Stimulated activated effector memory CD8-positive, alpha-beta T cell treated with anti-CD3 and anti-CD28 coated beads, Interleukin-12 subunit alpha, Interleukin-12 subunit beta, amount 100 ng/mL, for 72 hours (primary cell): ENCODE data around the gene TMEM63A.

Source experiments
- ATAC-seq: fragments of 150-1000 bp; cut with Tn5 transposase; 2 replicates; pipeline ENCODE4 v1.10.0; 2021
- DNase-seq, 2 donors: peaks; one replicate each; pipeline ENCODE4 v3.0.0; 2021 to 2022; ENCODE audit warnings: low spot score in 2 of 2
- H3K27ac Mint-ChIP-seq: one replicate; pipeline ENCODE4 v1.8.0; 2022; ENCODE audit warnings: mild to moderate bottlenecking, mixed read lengths
- H3K36me3 Mint-ChIP-seq: one replicate; pipeline ENCODE4 v1.8.0; 2022; ENCODE audit warnings: mild to moderate bottlenecking, mixed read lengths
- H3K4me1 Mint-ChIP-seq: one replicate; pipeline ENCODE4 v1.8.0; 2022; ENCODE audit warnings: mixed read lengths
- H3K4me3 Mint-ChIP-seq: one replicate; pipeline ENCODE4 v1.8.0; 2022; ENCODE audit warnings: mild to moderate bottlenecking, mixed read lengths
- H3K9me3 Mint-ChIP-seq: one replicate; pipeline ENCODE4 v1.8.0; 2022; ENCODE audit warnings: mixed read lengths

Gene TMEM63A

GRCh38 chr1:225835856-225836255 lies 46.3 kb downstream of the TMEM63A start:
- no peak overlapping the region for H3K4me3 Mint-ChIP-seq
- no peak overlapping the region for H3K27ac Mint-ChIP-seq
- no peaks in the 10 kb centered on the region for H3K9me3 Mint-ChIP-seq
- H3K36me3 Mint-ChIP-seq, result no peaks in the 10 kb centered on the region
- ATAC-seq (no peak), DNase-seq (no peak)
- H3K4me1 Mint-ChIP-seq, result no peaks in the 10 kb centered on the region

GRCh38 chr1:225834417-225835329 lies 47.5 kb downstream of the TMEM63A start:
- H3K4me3 Mint-ChIP-seq, result no peak overlapping the region
- DNase-seq, result no peak
- no peaks in the 10 kb centered on the region for H3K4me1 Mint-ChIP-seq
- H3K27ac Mint-ChIP-seq, result no peak overlapping the region
- no peaks in the 10 kb centered on the region for H3K9me3 Mint-ChIP-seq
- no peak for ATAC-seq
- H3K36me3 Mint-ChIP-seq, result no peaks in the 10 kb centered on the region

GRCh38 chr1:225830841-225831240 lies 51.3 kb downstream of the TMEM63A start:
- Mint-ChIP-seq H3K4me3 (no peak overlapping the region), H3K27ac (no peak overlapping the region), H3K36me3 (no peaks in the 10 kb centered on the region), H3K4me1 (no peaks in the 10 kb centered on the region), H3K9me3 (no peaks in the 10 kb centered on the region)
- DNase-seq, result no peak
- no peak for ATAC-seq

- no peak for DNase-seq
- no peaks in the 10 kb centered on the region for H3K9me3 Mint-ChIP-seq
- H3K4me1 Mint-ChIP-seq, result no peaks in the 10 kb centered on the region
- no peak for ATAC-seq
- H3K27ac Mint-ChIP-seq, result no peak overlapping the region
- no peak overlapping the region for H3K4me3 Mint-ChIP-seq
- H3K36me3 Mint-ChIP-seq, result no peaks in the 10 kb centered on the region
These were observed 53.4 kb downstream of the TMEM63A start for GRCh38 chr1:225828706-225829345.

GRCh38 chr1:225827076-225827475 lies 55.1 kb downstream of the TMEM63A start:
- DNase-seq, result no peak
- Mint-ChIP-seq H3K4me1 (no peaks in the 10 kb centered on the region), H3K4me3 (no peak overlapping the region), H3K36me3 (no peaks in the 10 kb centered on the region), H3K9me3 (no peaks in the 10 kb centered on the region), H3K27ac (no peak overlapping the region)
- ATAC-seq, result no peak

- H3K36me3 Mint-ChIP-seq, result no peaks in the 10 kb centered on the region
- H3K4me3 Mint-ChIP-seq, result no peak overlapping the region
- no peaks in the 10 kb centered on the region for H3K4me1 Mint-ChIP-seq
- DNase-seq (no peak), ATAC-seq (no peak)
- no peak overlapping the region for H3K27ac Mint-ChIP-seq
- H3K9me3 Mint-ChIP-seq, result no peaks in the 10 kb centered on the region
These were observed 56.6 kb downstream of the TMEM63A start for GRCh38 chr1:225825607-225826007.

GRCh38 chr1:225825078-225825477 lies 57.1 kb downstream of the TMEM63A start:
- Mint-ChIP-seq H3K4me1 (no peaks in the 10 kb centered on the region), H3K4me3 (no peak overlapping the region), H3K27ac (no peak overlapping the region), H3K36me3 (no peaks in the 10 kb centered on the region), H3K9me3 (no peaks in the 10 kb centered on the region)
- DNase-seq, result no peak
- no peak for ATAC-seq

GRCh38 chr1:225824533-225824941 lies 57.6 kb downstream of the TMEM63A start:
- Mint-ChIP-seq H3K9me3 (no peaks in the 10 kb centered on the region), H3K27ac (no peak overlapping the region), H3K4me1 (no peaks in the 10 kb centered on the region), H3K36me3 (no peaks in the 10 kb centered on the region), H3K4me3 (no peak overlapping the region)
- ATAC-seq (no peak), DNase-seq (no peak)

GRCh38 chr1:225823811-225824261 lies 58.3 kb downstream of the TMEM63A start:
- Mint-ChIP-seq H3K36me3 (no peaks in the 10 kb centered on the region), H3K4me3 (no peak overlapping the region), H3K9me3 (no peaks in the 10 kb centered on the region), H3K27ac (no peak overlapping the region), H3K4me1 (no peaks in the 10 kb centered on the region)
- ATAC-seq, result no peak
- DNase-seq, result no peak

GRCh38 chr1:225822655-225823403 lies 59.4 kb downstream of the TMEM63A start:
- Mint-ChIP-seq H3K9me3 (no peaks in the 10 kb centered on the region), H3K4me3 (no peak overlapping the region), H3K36me3 (no peaks in the 10 kb centered on the region), H3K4me1 (no peaks in the 10 kb centered on the region), H3K27ac (no peak overlapping the region)
- DNase-seq (no peak), ATAC-seq (no peak)

GRCh38 chr1:225820522-225821120 lies 61.6 kb downstream of the TMEM63A start:
- ATAC-seq (no peak), DNase-seq (no peak)
- no peaks in the 10 kb centered on the region for H3K36me3 Mint-ChIP-seq
- no peaks in the 10 kb centered on the region for H3K9me3 Mint-ChIP-seq
- H3K4me3 Mint-ChIP-seq, result no peak overlapping the region
- no peak overlapping the region for H3K27ac Mint-ChIP-seq
- no peaks in the 10 kb centered on the region for H3K4me1 Mint-ChIP-seq

- DNase-seq (no peak), ATAC-seq (no peak)
- no peak overlapping the region for H3K4me3 Mint-ChIP-seq
- H3K4me1 Mint-ChIP-seq, result no peaks in the 10 kb centered on the region
- H3K27ac Mint-ChIP-seq, result no peak overlapping the region
- no peaks in the 10 kb centered on the region for H3K9me3 Mint-ChIP-seq
- no peaks in the 10 kb centered on the region for H3K36me3 Mint-ChIP-seq
These were observed 62.6 kb downstream of the TMEM63A start for GRCh38 chr1:225819346-225820192.

- DNase-seq (no peak), ATAC-seq (no peak)
- H3K27ac Mint-ChIP-seq, result no peak overlapping the region
- no peak overlapping the region for H3K4me3 Mint-ChIP-seq
- no peaks in the 10 kb centered on the region for H3K4me1 Mint-ChIP-seq
- no peaks in the 10 kb centered on the region for H3K9me3 Mint-ChIP-seq
- H3K36me3 Mint-ChIP-seq, result no peaks in the 10 kb centered on the region
These were observed 64.0 kb downstream of the TMEM63A start for GRCh38 chr1:225818229-225818628.

- no peak for DNase-seq
These were observed 64.5 kb downstream of the TMEM63A start for GRCh38 chr1:225817611-225818061.

More at GRCh38 chr1:225817611-225818061, 64.5 kb downstream of the TMEM63A start:
- no peaks in the 10 kb centered on the region for H3K9me3 Mint-ChIP-seq
- ATAC-seq, result no peak
- no peak overlapping the region for H3K4me3 Mint-ChIP-seq
- H3K4me1 Mint-ChIP-seq, result no peaks in the 10 kb centered on the region
- H3K36me3 Mint-ChIP-seq, result no peaks in the 10 kb centered on the region
- H3K27ac Mint-ChIP-seq, result no peak overlapping the region
